Glomerular visceral epithelial cell (primary cell): ENCODE measurements around the gene MAP3K5.

Experiments used
- DNase-seq: peaks from one replicate; pipeline ENCODE4 v3.0.0-alpha.2; 2016; ENCODE audit errors: extremely low spot score

The MAP3K5 gene

DNA sequence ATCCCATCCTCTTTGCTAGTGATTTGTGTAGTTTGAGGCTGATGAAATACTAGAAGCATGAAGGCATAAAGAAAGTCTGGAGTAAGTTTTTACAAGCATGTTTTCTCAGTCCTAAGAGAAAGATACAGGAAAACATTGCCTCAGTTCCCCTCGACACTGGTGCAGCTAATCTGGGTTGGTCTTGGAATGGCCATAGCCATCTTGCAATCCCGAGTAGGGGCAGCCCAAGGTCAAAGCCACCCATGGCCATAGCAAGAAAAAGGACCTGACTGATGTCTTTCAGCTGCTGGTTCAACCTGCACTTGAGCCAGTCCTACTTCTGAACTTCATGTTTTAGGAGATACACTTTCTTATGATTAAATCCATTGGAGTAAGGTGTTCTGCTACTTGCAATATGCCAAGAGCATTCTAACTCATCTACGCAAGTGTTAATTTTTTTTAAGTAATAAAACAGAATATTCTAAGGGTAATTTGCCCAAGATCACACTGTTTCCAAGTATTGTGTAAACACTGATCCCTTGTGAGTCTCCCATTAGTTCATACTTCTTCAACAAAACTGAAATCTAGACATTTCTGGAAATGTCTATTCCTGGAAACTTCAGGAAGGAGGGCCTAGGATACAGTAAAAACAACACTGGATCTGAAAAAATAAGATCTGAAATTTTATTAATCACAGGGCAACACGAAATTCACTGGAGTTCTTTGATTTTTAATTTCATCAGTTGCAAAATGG is 108.9 kb downstream of the MAP3K5 start:
- DNase-seq, result no peak

DNA sequence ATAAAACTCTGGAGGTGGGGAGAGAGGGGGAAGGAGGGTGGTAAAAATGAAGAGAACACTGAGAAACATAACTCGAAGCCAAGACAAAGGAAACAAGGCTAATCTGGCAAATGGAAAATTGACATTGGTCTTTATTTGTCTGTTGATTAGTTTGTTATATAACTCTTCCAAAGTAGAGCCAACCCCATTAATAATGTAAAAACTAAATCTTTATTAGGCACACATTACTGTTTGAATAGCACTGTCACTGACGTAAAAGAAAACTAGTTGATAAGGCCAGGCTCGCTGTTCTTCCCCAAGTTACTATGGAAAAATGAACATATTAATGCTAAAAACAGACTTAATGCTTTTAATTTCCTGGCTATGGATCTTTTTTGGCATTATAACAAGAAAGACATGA is 110.0 kb downstream of the MAP3K5 start:
- DNase-seq, result no peak

DNA sequence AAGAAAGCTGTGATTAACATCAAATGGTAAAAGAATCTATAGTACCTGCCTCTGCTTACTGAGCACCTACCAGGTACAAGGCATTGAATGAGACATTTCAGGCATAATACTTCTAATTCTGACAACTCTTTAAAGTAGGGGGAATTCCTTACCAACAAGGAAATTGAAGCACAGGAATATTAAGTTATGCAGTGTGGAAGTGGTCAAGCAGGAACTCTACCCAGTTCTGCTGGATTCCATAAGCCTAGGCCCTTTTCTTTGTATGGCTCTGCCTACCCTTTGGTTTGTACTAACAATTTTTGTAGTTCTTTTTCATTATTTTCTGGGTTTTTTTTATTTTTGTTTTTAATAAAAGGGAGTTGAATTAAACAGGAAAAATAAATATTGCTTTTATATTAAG is 114.5 kb downstream of the MAP3K5 start:
- no peak for DNase-seq

GRCh38 chr6:136677344-136677743 is 114.9 kb downstream of the MAP3K5 start:
- no peak for DNase-seq

DNA sequence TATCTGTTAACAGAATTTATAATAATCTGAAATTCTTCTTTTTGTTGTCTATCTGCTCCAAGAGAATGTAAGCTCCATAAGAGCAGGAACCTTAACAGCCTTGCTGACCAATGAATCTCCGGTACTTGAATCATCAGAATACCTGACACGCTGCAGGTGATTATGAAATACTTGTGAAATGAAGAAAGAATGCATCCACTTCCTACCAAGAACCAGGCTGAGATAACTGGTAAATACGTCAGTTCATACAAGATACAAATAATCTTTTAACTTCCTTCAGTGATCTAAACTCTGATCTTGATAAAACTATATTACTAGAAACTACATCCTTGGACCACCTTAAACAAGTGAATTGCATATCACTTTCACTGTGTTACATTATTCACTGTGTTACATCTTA is 116.2 kb downstream of the MAP3K5 start:
- no peak for DNase-seq

DNA sequence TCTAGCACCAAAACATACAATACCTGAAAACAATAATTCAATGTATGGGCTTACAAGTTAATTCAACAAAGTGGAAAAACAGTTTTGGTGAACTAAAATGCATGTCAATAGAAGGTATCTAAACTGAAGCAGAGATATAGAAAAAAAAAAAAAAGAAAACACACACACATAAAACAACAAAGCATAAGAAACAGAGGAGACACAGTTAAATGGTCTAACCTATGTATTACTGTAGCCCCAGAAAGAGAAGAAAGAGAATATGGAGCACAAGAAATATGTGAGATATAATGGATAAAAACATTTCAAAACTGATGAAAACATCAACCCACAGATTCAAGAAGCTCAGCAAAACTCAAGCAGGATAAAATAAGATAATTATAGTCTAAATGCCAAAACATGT is 118.7 kb downstream of the MAP3K5 start:
- DNase-seq, result no peak

DNA sequence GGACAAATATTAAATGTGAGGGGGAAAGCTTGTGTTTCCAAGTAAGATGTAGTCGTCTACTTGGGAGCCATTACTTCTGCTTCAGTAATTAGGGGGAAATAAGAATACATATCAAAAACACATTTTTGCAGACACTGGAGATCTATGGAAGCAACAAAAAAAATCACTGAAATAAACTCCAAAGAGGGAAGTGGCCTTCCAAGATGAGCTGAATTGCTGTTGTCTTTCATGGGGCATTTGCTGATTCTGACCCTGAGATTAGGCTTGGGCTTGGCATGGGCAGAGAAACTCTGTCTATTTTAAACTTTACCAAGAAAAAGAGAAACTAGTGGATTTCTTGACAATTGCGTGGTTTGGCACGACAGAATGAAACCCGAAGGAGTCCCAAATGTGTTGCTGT is 120.1 kb downstream of the MAP3K5 start:
- no peak for DNase-seq

GRCh38 chr6:136669299-136669699 is 123.0 kb downstream of the MAP3K5 start:
- DNase-seq, result peak; percentile 81

- DNase-seq, result no peak
Measured at GRCh38 chr6:136668571-136668970, 123.7 kb downstream of the MAP3K5 start.

DNA sequence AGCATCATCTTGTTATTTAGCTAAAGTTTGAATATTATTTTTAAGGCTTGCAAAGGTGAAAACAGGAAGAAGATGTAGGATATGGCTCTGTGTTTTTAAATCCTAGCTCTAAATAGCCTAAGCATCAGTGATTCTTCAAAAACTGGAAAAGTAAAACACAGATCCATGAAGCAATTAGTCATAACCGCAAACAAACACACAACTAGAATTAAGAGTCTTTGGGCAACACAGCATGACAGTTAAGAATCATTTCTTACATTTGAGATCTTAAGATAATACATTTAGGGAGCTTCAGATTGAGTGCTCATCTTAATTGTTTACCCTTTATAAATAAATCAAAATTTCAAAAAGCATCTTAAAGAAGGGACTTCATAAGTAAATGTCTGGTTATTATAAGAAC is 126.2 kb downstream of the MAP3K5 start:
- no peak for DNase-seq

DNA sequence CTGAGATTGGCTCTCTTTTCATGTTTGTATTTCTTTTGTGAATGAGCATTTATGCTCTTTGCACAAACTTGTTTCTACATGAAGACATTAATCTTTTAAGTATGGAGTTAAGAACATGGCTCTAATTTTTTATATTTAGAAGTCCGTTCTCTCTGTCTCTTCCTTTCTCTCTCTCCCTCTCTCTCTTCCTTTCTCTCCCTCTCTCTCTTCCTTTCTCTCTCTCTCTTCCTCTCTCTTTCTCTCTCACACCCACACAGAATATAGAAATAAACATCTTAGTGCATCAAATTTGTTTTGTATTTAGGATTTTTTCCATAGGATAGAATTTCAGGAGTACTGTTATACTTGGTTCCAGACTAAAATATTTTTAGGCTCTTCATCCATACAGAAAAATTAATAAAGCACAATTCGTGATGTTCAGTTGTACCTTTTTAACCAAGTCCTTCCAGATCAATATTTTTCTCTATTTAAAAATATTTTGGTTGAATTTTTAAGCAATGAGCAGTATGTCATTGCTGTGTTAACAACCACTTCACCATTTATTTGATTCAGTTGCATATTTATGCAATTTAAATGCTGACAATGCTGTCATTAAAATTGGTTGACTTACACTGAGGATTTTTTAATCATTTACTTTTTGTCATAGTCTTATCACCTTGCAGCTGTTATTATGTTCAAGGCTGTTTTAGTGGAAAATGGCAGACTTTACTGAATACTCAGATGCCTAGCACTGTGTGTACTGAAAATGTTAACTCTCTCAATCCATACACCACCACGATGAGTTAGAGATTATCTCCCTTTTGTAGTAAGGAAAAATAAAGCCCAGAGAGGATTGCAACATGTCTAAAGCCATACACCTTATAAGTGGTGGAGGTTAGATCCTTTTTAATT is 129.7 kb downstream of the MAP3K5 start:
- DNase-seq, result no peak

DNA sequence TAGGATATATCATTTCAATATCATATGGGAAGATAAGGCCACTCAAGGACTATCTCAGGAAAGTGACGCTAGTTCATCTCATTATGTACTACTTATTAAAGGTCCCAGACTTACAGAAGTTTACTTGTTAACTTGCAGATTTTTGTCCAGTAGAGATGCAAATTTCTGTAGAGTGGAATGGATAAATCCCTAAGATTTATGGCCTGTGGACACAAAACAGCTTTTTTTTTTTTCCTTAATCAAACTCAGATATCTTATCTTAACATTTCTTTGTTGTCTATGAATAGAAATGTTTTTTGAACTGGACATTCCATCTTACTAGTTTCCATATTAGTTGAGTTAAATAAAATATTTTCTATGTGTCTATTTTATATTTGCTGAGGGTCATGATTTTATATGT is 131.6 kb downstream of the MAP3K5 start:
- DNase-seq, result no peak

- no peak for DNase-seq
Measured at GRCh38 chr6:136659991-136660499, 132.2 kb downstream of the MAP3K5 start.

DNA sequence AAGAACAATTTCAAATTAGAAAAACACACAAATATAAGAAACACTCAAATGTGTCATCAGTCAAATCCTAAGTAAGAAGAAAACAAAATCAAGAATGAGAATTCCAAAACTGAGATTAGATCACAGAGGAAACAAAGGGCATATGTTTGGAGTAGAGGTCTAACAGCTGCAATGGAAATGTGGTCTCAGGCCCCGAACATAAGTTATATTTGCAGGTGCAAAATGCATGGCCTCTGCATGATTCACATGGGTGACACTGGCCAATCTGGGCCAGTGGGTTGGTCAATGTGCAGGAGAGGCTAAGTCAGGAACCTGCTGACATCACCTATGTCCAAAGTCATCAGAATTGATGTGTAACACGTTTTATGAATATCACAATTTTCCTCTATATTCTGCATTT is 133.6 kb downstream of the MAP3K5 start:
- no peak for DNase-seq

DNA sequence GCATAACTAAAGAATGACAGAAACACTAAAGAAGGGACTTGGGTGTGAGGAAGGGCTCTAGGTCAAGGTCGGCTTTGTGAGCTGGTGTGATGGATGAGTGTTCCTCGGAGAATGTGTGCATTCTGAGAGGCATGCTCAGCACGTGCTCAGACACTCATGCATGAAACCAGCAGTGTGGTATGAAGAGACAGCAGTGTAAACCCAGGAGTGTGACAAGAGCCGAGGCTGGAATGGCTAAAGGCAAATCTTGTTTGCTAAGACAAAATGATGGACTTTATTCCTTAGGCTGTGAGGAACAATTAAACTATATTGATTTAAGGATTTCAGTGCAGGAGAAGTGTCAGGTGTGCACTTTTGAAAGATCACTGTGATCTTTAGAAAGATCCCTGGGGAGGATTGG is 134.6 kb downstream of the MAP3K5 start:
- DNase-seq, result peak; percentile 35

GRCh38 chr6:136656121-136656520 is 136.2 kb downstream of the MAP3K5 start:
- DNase-seq, result no peak

DNA sequence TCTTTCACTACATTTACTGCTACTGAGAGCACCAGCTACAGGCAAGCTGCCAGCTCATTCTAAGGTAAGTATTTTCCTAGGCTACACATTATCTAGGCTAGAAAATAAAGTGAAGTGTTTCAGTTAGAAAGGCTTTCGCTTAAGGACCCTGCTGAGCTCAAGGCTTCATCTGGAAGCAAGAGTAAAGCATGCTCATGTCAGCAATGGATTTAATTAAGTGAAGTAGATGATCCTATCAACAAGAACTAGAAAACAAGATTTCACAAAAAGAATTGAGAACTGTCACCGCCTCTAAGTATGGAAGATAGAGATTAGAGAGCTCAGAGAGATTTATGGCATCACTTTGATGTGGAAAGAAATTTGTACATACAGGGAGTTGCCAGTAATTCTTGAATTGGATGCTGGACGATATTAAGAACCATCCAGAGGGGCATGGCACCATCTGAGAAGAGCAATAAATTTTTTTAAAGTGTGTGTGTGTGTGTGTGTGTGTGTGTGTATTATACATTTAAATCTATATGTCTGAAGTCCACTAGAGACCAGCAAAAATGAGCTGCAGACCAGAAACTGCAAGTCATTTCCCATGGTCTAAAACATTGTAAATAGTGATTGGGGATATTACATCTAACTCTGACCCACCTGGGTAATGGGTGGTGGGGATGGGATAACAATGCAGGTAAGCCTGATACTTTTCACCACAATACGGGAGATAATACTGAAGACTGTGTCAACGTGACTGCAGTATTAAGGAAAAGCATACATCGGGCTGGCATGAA is 136.8 kb downstream of the MAP3K5 start:
- no peak for DNase-seq

DNA sequence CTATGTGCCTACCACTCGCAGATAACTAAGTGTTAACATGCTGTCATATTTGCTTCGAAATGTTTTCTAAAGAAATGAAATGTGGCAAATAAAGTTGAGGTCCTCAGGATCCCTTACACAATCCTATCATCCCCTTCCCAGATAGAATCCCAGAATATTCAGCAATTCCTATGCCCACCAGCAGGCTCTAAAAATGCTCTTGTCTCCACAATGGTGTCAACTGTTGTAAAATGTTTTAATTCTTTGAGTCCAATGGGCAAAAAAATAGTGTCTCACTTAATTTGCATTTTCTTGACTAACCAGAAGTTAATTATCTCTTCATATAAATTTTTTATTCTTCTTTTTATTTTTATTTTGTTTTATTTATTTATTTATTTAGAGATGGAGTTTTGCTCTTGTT is 138.2 kb downstream of the MAP3K5 start:
- DNase-seq, result no peak

GRCh38 chr6:136652656-136653055 is 139.6 kb downstream of the MAP3K5 start:
- no peak for DNase-seq

- DNase-seq, result no peak
Measured at GRCh38 chr6:136651982-136652381, 140.3 kb downstream of the MAP3K5 start.

DNA sequence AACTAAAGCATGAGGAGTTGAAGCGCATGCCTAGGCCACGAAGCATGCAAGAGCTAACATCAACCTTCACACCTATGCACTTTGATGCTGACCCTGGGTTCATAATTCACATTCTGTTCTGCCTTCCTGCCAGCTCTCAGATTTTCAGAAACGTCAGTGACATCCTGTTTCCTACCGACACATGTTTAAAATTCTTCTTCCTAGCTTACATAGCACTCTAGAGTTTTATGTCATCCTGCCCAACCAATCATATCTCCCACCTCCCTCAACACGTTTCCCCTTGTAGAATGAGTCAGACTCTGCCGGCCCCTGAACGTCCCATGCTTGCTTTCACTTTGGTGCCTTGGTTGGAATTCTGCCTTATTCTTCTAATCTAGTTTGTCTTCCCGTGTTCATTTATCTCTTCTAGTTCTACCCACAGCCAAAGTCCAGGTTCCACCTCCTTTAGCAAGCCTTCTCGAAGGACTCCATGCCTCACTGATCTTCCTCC is 144.9 kb downstream of the MAP3K5 start:
- DNase-seq, result peak; percentile 69

GRCh38 chr6:136646377-136646776 is 145.9 kb downstream of the MAP3K5 start:
- no peak for DNase-seq
